NCI-H1092 treated with DMSO at 0.1 percent for 48 hours (cell line): ENCODE measurements around the gene LIME1.

Source experiments
- DNase-seq: peaks from one replicate; lab custom pipeline; 2025; lab: John Stamatoyannopoulos, UW

LIME1 gene

DNA sequence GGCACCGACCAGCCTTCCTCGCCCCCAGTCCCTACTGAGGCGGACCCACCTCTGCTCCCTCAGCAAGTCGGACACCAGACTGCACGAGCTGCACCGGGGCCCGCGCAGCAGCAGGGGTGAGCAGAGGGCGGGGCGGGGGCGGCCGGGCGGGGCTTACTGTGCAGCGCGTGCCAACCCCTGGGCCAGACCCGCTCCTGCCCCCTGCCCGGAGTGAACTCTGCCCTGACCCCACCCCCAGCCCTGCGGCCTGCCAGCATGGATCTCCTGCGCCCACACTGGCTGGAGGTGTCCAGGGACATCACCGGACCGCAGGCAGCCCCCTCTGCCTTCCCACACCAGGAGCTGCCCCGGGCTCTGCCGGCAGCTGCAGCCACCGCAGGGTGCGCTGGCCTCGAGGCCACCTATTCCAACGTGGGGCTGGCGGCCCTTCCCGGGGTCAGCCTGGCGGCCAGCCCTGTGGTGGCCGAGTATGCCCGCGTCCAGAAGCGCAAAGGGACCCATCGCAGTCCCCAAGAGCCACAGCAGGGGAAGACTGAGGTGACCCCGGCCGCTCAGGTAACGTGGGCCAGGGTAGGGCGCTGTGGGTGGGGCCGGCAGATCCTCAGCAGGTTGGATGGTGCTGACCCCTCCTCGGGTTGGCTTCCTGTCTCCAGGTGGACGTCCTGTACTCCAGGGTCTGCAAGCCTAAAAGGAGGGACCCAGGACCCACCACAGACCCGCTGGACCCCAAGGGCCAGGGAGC, 1.7 kb downstream of the LIME1 start:
- no peak for DNase-seq

DNA sequence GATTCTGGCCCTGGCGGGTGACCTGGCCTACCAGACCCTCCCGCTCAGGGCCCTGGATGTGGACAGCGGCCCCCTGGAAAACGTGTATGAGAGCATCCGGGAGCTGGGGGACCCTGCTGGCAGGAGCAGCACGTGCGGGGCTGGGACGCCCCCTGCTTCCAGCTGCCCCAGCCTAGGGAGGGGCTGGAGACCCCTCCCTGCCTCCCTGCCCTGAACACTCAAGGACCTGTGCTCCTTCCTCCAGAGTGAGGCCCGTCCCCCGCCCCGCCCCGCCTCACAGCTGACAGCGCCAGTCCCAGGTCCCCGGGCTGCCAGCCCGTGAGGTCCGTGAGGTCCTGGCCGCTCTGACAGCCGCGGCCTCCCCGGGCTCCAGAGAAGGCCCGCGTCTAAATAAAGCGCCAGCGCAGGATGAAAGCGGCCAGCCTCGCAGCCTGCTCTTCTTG, 2.2 kb downstream of the LIME1 start:
- DNase-seq = peak; percentile 20

GRCh38 chr20:63739130-63740069, 2.9 kb downstream of the LIME1 start, which contains the start of gene SLC2A4RG:
Gene SLC2A4RG, plus strand, starts transcription at chr20:63739776. Its CDS starts 137 bp downstream, at chr20:63739913.
- DNase-seq = peak; percentile 60

DNA sequence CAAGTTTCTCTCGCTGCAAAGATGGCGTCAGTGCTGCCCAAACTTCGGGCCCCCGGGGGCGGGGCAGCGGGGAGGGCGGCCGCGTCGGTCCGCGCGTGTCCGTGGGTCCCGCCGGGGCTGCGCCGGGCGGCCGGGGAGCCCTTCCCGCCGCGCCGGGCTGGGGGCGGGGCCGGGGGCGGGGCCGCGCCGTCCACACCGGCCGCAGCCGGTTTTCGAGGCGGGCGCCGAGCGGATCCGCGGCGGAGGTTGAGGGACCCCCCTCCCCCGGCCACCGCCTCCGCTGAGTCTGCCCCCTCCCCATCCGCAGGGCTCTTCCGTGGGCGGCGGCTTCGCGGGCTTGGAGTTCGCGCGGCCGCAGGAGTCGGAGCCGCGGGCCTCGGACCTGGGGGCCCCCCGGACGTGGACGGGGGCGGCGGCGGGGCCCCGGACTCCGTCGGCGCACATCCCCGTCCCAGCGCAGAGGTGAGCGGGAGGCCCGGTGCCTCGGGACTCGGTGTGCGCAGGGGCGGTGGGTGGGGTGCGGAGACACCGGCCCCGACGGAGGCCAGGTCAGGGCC, 3.7 kb downstream of the LIME1 start:
- no peak for DNase-seq

DNA sequence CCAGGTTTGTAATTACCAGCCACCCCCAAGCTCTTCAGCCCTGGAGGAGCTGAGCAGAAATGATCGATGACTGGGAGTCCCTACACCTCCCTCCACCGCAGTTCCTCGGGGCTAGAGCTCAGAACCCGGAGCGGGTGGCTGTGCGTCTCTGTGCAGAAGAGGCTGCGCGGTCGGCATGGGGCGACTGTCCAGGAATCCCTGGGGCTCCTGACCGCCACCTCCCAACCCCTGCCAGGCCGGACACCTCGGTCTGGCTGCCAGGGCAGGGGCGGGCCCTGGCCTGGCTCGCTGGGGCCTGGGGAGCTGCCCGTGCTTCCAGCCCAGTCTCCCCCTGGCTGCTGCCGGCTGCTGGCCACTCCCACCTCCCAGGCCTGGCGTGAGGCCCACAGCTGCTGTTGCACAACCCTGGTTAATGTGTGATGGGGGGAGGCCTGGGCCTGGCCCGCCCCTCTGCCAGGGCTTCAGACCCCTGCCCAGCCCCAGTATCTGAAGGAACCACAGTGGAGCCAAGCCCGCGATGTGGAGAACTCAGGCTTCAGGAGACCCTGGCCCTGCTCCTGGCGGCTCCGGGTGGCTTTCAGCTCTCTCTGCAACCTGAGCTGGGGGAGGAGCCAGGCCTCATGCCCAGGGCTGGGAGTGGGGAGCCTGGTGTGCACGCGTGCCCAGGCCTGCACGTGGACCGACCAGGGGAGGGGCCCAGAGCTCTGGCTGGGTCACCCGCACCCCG, 4.3 kb downstream of the LIME1 start:
- DNase-seq = peak; percentile 70

- no peak for DNase-seq
Measured at GRCh38 chr20:63741354-63741675, 4.9 kb downstream of the LIME1 start.

DNA sequence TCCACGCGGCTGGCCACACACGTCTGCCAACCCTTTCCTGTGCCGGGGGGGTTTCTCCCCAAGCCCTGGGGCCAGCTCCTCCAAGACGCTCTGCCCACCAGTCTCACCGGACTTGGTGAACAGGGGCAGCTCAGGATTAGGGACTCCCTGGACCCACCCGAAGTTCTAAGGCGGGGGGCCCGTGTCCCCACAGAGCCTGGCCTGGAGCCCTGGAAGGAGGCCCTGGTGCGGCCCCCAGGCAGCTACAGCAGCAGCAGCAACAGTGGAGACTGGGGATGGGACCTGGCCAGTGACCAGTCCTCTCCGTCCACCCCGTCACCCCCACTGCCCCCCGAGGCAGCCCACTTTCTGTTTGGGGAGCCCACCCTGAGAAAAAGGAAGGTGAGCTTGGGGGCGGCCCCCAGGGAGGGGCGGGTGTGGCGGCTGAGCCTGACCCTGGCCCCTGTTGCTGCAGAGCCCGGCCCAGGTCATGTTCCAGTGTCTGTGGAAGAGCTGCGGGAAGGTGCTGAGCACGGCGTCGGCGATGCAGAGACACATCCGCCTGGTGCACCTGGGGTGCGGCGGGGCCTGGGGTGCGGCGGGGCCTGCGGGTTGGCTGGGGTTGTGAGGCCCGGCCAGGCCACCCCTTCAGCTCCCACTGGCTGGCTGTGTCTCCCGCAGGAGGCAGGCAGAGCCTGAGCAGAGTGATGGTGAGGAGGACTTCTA, 5.4 kb downstream of the LIME1 start:
- no peak for DNase-seq

DNA sequence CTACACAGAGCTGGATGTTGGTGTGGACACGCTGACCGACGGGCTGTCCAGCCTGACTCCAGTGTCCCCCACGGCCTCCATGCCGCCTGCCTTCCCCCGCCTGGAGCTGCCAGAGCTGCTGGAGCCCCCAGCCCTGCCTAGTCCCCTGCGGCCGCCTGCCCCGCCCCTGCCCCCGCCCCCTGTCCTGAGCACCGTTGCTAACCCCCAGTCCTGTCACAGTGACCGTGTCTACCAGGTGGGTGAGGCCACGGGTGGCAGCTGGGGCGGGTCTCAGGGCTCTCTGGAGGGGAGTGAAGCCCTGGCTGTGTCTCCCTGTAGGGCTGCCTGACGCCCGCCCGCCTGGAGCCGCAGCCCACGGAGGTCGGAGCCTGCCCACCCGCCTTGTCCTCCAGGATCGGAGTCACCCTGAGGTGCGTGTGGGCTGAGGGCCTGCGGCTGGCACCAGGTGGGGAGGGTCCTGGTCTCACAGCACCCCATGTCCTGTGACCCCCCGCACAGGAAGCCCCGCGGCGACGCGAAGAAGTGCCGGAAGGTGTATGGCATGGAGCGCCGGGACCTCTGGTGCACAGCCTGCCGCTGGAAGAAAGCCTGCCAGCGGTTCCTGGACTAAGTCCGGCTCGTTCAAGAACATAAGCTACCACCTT, 6.0 kb downstream of the LIME1 start:
- no peak for DNase-seq

DNA sequence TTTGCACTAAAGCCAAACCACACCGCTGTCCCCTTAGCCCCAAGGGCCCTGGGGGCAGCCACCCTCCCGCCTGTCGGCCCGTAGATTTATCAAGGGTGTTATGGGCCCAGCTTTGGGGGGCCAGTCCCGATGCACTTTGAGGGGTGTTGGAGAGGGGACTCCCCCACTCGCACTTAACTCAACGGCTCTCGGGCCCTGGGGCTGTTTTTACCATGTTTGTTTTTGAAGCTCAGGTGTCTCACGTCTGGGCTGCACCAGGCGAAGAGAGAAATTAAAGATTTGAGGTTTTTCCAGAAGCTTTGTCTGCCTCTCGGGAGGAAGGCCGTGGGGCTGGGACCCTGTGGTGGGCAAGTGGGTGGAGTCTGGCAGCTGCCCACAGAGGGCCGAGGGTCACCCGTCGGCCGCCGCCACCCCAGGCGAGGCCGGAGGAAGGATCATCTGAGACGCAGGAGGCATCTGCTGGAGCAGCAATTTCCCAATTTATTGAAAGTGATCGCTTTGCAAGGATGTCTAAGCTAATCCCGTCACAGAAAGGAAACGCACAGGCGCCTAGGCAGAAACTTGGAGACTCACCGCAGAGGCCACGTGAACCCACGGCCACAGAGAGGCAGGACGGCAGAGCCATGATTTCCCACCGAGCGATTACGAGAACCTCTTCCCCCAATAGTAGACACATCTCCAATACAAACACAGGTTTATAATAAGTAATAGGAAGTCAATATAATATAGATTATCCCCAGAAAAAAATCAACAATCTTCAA, 6.9 kb downstream of the LIME1 start:
- no peak for DNase-seq

GRCh38 chr20:63744158-63744557, 7.7 kb downstream of the LIME1 start:
- DNase-seq = no peak

DNA sequence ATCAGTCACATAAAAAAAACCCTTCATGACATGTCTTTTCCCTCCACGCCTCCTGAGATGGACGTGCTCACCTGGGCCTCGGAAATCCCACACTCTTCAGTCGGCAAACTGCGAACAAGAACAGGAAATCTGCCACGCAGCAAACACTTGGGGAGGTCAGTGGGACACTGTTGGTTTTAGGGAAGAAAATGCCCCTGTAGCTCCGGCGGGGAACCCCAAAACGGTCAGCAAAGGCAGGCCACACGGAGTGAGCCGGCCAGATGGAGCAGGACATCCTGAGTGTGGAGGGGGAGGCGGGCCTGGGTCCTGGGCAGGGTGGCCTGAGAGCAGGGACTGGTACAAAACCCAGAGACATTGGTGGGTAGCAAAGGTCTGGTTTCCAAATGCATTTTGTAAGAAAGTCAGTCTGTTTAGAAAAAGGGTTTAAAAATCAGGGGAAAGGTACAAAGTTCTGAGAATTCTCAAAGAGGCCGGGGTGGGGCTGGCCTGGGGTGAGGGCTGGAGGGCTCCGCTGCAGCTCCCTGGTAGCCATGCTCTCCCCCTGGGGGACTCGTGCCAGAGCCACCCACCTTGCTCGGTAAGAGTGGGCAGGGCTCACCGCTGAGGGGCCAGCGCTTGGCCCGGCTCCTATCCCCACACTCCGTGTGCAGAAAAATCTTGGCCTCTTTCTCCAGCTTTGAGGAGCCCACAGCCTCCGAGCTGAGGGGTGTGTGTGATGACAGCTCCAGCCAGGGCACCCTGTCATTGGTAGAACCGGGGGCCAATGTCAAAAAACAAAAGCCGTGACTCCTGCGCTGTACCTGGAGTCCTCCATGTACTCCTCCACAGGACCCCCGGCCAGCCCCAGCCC, 8.3 kb downstream of the LIME1 start:
- DNase-seq = no peak

DNA sequence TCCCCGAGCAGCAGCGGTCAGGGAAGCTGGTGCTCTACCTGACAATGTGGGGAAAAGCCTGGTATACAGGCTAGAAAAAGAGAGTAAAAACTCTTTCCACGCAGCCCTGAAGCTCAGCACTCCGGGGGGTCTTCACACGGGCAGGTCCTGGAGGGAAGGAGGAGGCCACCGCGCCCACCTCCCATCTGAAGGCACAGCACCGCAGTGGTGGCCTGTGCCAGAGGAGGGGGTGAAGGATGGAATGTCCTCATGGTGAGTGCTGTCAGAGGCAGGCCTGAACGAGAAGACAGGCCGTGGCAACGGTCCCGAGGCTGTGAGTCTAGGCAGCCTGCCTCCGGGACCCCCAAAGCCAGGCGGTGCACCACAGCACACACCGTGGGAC, 9.0 kb downstream of the LIME1 start:
- DNase-seq = no peak

- no peak for DNase-seq
Measured at GRCh38 chr20:63745961-63746731, 9.7 kb downstream of the LIME1 start.

DNA sequence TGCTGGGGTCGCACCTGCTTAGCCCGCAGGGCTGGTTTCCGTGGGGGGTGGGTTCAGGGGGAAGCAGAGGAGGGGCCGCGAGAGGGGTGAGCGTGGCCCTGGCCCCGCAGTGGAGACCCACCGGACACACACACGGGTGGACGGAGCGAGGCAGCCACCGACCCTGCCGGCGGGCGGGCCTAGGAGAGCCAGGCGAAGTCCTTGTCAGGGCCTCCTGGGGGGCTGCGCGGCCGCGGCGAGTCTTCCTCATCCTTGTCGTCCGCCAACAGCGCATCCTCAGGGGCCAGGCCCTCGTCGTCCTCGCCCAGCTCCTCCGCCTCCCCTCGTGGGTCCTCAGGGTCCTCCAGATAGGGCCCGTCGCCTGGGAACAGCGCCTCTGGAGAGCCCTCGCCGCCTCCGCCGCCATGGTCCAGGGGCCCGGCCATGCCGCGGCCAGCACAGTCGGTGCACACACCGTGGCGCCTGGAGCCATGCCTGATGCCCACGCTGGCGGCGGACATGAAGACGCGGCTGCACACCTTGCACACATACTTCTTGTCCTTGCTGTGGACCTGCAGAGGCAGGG, 10.4 kb downstream of the LIME1 start:
- DNase-seq = no peak

DNA sequence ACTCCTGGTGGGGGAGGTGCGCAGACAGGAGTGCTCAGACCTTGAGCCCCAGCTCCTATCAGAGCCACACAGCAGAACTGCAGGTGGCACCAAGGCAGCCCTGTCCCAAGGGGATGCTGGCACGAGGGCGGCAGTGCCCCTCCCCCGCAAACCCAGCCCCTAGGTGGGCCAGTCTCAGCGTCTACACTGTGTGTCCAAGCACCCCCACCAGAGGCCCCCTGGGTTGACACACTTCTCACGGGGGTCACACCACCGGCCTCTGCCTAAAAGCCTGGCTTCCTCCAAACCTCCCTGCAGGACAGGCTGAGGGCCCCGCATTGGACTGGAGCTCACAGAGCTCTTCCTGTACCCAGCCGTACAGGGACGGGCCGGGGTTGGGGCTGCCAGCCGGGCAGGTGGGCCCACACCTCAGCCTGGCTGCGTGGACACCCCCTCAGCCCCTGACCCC, 11.2 kb downstream of the LIME1 start:
- no peak for DNase-seq

DNA sequence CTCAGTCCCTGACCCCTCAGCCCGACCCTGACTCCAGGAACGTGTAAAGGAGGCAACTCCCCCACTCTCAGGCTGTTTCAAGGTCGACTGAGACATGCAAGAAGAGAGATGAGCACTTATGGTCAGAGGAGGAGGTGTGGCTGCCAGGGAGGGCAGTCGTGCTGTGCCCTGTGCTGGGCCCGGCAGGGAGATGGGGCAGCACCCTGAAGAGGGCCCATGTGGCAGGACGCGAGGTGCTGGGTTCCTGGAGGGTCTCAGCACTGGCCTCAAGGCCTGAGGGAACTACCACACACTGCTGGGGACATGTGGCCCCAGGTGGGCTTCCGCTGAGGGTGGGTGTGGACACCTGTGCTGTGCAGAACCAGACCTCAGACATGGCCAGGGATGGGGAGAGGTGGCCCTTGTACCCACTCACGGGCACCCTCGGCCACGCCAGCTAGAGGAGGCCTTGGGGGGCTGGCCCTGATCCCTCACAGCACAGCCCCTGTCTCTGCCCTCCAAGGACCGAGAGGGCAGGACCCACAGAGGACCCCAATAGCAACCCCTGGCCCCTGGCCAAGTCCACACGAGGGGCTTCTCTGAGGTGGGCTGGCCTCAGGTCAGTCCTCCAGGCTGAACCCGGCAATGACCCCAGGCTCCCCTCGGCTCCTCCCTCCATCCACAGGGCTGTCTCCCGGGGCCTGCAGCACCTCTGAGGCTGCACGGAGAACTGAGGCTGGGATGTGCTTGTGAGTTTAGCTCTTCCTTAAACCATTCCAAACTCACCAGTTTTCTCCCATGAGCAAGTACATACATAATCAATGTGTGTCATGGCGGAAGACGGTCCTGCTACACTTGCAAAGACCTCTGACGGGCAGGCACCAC, 11.8 kb downstream of the LIME1 start:
- DNase-seq = no peak

GRCh38 chr20:63748934-63749270, 12.4 kb downstream of the LIME1 start:
- DNase-seq = no peak
